ENCODE results near the gene TLL1.

DNA sequence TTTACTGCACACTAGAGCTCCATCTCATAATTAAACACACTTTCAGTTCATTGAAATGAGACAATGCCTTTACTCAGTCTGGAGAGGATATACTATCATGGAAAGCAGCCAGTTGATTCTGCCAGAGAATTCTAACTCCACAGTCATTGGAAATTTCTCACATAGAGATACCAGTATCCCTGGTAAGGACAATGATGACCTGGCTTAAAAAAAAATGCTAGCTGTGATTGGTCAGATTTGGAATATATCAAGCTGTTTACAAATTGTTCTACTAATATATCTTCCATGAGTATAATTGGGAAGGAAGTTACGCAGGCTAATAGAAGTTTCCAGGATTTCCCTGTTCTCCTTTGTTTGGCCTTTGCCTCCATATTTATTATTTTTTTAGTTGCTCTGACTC is 34.5 kb upstream of the TLL1 start:
- TF ChIP-seq, protein P1, sequence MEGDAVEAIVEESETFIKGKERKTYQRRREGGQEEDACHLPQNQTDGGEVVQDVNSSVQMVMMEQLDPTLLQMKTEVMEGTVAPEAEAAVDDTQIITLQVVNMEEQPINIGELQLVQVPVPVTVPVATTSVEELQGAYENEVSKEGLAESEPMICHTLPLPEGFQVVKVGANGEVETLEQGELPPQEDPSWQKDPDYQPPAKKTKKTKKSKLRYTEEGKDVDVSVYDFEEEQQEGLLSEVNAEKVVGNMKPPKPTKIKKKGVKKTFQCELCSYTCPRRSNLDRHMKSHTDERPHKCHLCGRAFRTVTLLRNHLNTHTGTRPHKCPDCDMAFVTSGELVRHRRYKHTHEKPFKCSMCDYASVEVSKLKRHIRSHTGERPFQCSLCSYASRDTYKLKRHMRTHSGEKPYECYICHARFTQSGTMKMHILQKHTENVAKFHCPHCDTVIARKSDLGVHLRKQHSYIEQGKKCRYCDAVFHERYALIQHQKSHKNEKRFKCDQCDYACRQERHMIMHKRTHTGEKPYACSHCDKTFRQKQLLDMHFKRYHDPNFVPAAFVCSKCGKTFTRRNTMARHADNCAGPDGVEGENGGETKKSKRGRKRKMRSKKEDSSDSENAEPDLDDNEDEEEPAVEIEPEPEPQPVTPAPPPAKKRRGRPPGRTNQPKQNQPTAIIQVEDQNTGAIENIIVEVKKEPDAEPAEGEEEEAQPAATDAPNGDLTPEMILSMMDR (IDR thresholded peaks at IDR 0.05), result no peak
- TF ChIP-seq TCF7L2 (IDR thresholded peaks at IDR 0.05; ENCODE audit: low read depth, low read length) (no peak), SIN3A (IDR thresholded peaks at IDR 0.05; ENCODE audit: borderline replicate concordance, insufficient read depth, low read depth, low read length) (no peak)

Measured in Panc1 (cell line).